Erythroblast (primary cell): ENCODE results near the gene CHMP4B.

Source experiments
- GATA1 ChIP-seq: IDR thresholded peaks from 2 replicates; pipeline ENCODE4 v1.6.1; 2011; ENCODE audit warnings: low read depth, mild to moderate bottlenecking, control low read depth, low read length, moderate library complexity
- POLR2A ChIP-seq: IDR thresholded peaks from 2 replicates; pipeline ENCODE4 v1.6.1; 2011; ENCODE audit warnings: mild to moderate bottlenecking, low read length

DNA sequence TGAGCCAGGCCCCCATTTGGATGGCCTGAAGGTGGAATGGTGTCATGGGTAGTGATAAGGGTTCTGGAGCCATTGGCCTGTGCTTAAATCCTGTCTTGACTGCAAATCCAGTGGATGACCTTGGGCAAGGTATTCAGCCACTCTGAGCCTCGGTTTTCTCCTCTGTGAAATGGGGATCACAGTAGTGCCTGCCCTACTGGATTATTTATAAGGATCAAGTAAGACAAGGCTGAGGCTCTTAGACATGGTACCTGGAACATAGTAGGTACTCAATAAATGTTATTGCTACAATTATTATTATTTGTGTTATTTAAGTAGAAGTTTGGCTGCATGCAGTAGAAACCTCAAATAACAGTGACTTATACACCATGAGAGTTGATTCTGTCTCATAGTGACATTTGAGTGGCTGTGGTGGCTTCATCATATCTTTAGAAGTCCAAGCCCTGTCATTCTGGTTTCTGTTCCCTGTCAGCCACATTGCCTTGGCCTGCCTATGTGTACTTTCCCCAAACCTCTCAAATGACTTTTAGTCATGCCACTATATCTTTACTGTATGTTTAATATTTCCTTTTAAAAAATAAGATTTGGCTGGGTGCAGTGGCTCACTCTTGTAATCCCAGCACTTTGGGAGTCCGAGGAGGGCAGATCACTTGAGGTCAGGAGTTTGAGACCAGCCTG lies 37.6 kb upstream of the CHMP4B start:
- TF ChIP-seq POLR2A (no peak), GATA1 (no peak)
